Measurements from ENCODE around the gene COL16A1. TPM values are rescaled to one million over a fixed set of nuclear protein-coding genes. Genes with fewer than 3 reads are reported as not detected.

The COL16A1 gene
- total and polyA plus RNA-seq, 2 of the 13 experiments (the other 11 are each of a cell fraction or from before 2014, with no cell fraction given): 4.3 to 12.2 TPM

- peak; percentile 40; the same call in 1 of the 2 replicates for TF ChIP-seq ZBTB33 (CRISPR knock-in tag; IDR thresholded peaks at IDR 0.05)
- TF ChIP-seq ZFP1 (CRISPR knock-in tag; IDR thresholded peaks at IDR 0.05): peak; percentile 48; the same call in 1 of the 2 replicates
- TF ChIP-seq ZNF644 (CRISPR knock-in tag; IDR thresholded peaks at IDR 0.05; ENCODE audit: low read depth): no peak
- peak; percentile 74 for TF ChIP-seq ESRRA (CRISPR knock-in tag; IDR thresholded peaks at IDR 0.05; ENCODE audit: low read depth)
- no peak for TF ChIP-seq ZNF7 (CRISPR knock-in tag; IDR thresholded peaks at IDR 0.05)
- peak; percentile 73; the same call in 1 of the 2 replicates for TF ChIP-seq BCL3 (CRISPR knock-in tag; IDR thresholded peaks at IDR 0.05)
- no peak for TF ChIP-seq PRPF4 (IDR thresholded peaks at IDR 0.05; ENCODE audit: low read depth, low read length, poor library complexity, severe bottlenecking)
- TF ChIP-seq KDM3A (CRISPR knock-in tag; IDR thresholded peaks at IDR 0.05; ENCODE audit: low read depth): peak; percentile 86; the same call in 1 of the 2 replicates
- no peak for TF ChIP-seq JARID2 (CRISPR knock-in tag; IDR thresholded peaks at IDR 0.05; ENCODE audit: insufficient replicate concordance)
- no peak for TF ChIP-seq ZNF138 (CRISPR knock-in tag; IDR thresholded peaks at IDR 0.05; ENCODE audit: low read depth)
- no peak for TF ChIP-seq KDM4B (CRISPR knock-in tag; IDR thresholded peaks at IDR 0.05)
- no peak for TF ChIP-seq KMT2A (CRISPR knock-in tag; IDR thresholded peaks at IDR 0.05)
- TF ChIP-seq ZNF703 (CRISPR knock-in tag; IDR thresholded peaks at IDR 0.05; ENCODE audit: borderline replicate concordance): no peak
- no peak for TF ChIP-seq ATM (IDR thresholded peaks at IDR 0.05; ENCODE audit: borderline replicate concordance)
- TF ChIP-seq NAIF1 (CRISPR knock-in tag; IDR thresholded peaks at IDR 0.05; ENCODE audit: borderline replicate concordance): no peak
- TF ChIP-seq ZNF816 (CRISPR knock-in tag; IDR thresholded peaks at IDR 0.05; ENCODE audit: borderline replicate concordance): no peak
- TF ChIP-seq HDAC2 (CRISPR knock-in tag; IDR thresholded peaks at IDR 0.05): peak; percentile 71; the same call in 1 of the 2 replicates
- peak; percentile 76; the same call in 1 of the 2 replicates for TF ChIP-seq NRL (CRISPR knock-in tag; IDR thresholded peaks at IDR 0.05; ENCODE audit: borderline replicate concordance)
- TF ChIP-seq ARNT (IDR thresholded peaks at IDR 0.05): no peak
- no peak for TF ChIP-seq ZBTB1 (CRISPR knock-in tag; IDR thresholded peaks at IDR 0.05; ENCODE audit: borderline replicate concordance)
- TF ChIP-seq, protein P1, sequence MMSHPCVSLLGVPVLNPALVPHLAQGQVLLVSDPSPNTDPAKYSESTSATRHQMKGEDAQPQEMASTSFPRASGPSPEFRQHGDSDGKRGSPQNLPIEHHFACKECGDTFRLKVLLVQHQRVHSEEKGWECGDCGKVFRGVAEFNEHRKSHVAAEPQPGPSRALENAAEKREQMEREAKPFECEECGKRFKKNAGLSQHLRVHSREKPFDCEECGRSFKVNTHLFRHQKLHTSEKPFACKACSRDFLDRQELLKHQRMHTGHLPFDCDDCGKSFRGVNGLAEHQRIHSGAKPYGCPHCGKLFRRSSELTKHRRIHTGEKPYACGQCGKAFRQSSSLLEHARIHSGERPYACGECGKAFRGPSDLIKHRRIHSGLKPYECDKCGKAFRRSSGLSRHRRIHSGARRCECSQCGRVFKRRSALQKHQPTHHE (CRISPR knock-in tag; IDR thresholded peaks at IDR 0.05; ENCODE audit: borderline replicate concordance): 0 out of 2 replicates have a peak, but pooled peaks have one; percentile 61
- TF ChIP-seq ARNT2 (CRISPR knock-in tag; IDR thresholded peaks at IDR 0.05; ENCODE audit: low read depth): peak; percentile 58; the same call in 1 of the 2 replicates
- TF ChIP-seq, protein P2, sequence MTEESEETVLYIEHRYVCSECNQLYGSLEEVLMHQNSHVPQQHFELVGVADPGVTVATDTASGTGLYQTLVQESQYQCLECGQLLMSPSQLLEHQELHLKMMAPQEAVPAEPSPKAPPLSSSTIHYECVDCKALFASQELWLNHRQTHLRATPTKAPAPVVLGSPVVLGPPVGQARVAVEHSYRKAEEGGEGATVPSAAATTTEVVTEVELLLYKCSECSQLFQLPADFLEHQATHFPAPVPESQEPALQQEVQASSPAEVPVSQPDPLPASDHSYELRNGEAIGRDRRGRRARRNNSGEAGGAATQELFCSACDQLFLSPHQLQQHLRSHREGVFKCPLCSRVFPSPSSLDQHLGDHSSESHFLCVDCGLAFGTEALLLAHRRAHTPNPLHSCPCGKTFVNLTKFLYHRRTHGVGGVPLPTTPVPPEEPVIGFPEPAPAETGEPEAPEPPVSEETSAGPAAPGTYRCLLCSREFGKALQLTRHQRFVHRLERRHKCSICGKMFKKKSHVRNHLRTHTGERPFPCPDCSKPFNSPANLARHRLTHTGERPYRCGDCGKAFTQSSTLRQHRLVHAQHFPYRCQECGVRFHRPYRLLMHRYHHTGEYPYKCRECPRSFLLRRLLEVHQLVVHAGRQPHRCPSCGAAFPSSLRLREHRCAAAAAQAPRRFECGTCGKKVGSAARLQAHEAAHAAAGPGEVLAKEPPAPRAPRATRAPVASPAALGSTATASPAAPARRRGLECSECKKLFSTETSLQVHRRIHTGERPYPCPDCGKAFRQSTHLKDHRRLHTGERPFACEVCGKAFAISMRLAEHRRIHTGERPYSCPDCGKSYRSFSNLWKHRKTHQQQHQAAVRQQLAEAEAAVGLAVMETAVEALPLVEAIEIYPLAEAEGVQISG (CRISPR knock-in tag; IDR thresholded peaks at IDR 0.05): peak; percentile 83
Observed at GRCh38 chr1:31715087-31715872, 11.5 kb upstream of the COL16A1 start (continued).
